BE2C (cell line): ENCODE measurements around the gene RIMBP2.

Experiments
- DNase-seq: peaks from one replicate; pipeline ENCODE4 v3.0.0-alpha.2; 2020
- H3K27me3 ChIP-seq: fragments of 250-450 bp; sonication (Bioruptor Pico); 2 replicates; pipeline ENCODE4 v1.5.1; 2020; ENCODE audit warnings: mild to moderate bottlenecking
- H3K36me3 ChIP-seq: fragments of 250-450 bp; sonication (Bioruptor Pico); 2 replicates; pipeline ENCODE4 v1.5.1; 2020; ENCODE audit warnings: mild to moderate bottlenecking
- H3K4me1 ChIP-seq: fragments of 250-450 bp; sonication (Bioruptor Pico); 2 replicates; pipeline ENCODE4 v1.5.1; 2020
- H3K4me3 ChIP-seq: 2 replicates; pipeline ENCODE4 v1.5.1; 2011; ENCODE audit warnings: low read depth, low read length
- H3K9me3 ChIP-seq: fragments of 250-450 bp; sonication (Bioruptor Pico); 2 replicates; pipeline ENCODE4 v1.5.1; 2020
- TF ChIP-seq, protein P1 (sequence below): IDR thresholded peaks from 2 replicates; pipeline ENCODE4 v1.5.1; 2012; ENCODE audit warnings: mild to moderate bottlenecking, low read depth, low read length

RIMBP2 gene

DNA sequence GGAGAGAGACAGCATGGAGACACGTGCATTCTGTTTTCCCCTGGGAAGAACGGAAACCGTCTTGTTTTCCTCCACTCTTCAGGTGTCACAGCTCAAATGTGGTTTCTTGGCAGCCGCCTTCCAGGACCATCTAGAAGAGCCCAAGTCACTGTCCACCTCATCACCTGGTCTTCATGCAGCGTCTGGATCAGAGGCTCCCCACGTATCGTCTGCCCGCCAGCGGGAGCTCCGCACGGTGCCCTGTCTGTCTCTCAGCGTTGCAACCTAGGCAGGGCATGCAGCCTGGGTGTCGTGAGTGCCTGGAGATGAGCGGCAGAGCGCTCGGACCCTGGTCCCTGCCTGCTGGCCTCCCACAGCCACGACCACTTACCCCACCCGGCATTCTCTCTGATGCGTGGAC lies 260.9 kb downstream of the RIMBP2 start:
- no peaks in the 10 kb centered on the region for H3K9me3 ChIP-seq
- no peaks in the 10 kb centered on the region for H3K27me3 ChIP-seq
- TF ChIP-seq, protein P1, sequence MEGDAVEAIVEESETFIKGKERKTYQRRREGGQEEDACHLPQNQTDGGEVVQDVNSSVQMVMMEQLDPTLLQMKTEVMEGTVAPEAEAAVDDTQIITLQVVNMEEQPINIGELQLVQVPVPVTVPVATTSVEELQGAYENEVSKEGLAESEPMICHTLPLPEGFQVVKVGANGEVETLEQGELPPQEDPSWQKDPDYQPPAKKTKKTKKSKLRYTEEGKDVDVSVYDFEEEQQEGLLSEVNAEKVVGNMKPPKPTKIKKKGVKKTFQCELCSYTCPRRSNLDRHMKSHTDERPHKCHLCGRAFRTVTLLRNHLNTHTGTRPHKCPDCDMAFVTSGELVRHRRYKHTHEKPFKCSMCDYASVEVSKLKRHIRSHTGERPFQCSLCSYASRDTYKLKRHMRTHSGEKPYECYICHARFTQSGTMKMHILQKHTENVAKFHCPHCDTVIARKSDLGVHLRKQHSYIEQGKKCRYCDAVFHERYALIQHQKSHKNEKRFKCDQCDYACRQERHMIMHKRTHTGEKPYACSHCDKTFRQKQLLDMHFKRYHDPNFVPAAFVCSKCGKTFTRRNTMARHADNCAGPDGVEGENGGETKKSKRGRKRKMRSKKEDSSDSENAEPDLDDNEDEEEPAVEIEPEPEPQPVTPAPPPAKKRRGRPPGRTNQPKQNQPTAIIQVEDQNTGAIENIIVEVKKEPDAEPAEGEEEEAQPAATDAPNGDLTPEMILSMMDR: no peak
- H3K4me3 ChIP-seq: no peak overlapping the region
- no peaks in the 10 kb centered on the region for H3K4me1 ChIP-seq
- peaks cover 59% of the 10 kb centered on the region for H3K36me3 ChIP-seq
- no peak for DNase-seq

DNA sequence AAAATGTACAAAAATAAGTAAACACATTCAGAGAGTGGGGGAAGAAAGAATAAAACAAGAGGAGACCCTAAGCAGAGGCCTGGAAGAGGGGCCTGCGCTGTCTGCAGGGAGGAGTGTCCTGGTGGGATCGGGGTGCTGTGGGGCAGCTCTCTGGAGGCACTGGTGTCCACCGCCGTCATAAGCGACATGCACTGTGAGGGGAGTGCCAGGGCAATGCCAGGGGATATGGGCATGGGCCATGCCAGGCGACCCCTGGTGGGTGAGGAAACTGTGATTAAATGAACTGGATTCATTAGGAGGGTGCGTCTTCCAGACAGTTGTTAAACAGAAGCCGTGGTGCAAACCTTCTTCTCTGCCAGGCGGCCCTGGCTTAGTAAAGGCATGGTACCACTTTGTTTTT lies 261.8 kb downstream of the RIMBP2 start:
- Histone ChIP-seq H3K4me3 (no peak overlapping the region), H3K27me3 (no peaks in the 10 kb centered on the region), H3K9me3 (no peaks in the 10 kb centered on the region), H3K4me1 (no peaks in the 10 kb centered on the region), H3K36me3 (peaks cover 67% of the 10 kb centered on the region)
- TF ChIP-seq, protein P1: no peak
- no peak for DNase-seq

DNA sequence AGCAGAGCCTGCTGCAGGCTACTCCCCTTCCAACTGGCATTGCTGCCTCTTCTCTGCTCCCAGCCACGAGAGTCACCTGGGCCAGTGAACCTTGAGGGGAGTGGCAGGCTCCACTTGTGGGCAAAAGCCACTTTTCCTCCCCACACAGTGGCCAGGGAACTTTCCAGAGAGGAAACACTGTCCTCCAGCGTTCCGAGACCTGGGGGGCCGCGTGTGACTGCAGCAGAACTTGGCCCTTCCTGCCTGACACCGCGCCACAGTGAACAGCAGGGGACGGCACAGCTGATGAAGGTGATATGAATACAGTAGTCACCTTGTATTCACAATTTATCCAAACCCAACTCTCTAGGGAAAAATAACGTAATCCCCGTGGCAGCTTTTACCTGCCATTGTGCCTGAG lies 263.6 kb downstream of the RIMBP2 start:
- H3K36me3 ChIP-seq: peaks cover 84% of the 10 kb centered on the region
- TF ChIP-seq, protein P1: no peak
- H3K27me3 ChIP-seq: no peaks in the 10 kb centered on the region

DNA sequence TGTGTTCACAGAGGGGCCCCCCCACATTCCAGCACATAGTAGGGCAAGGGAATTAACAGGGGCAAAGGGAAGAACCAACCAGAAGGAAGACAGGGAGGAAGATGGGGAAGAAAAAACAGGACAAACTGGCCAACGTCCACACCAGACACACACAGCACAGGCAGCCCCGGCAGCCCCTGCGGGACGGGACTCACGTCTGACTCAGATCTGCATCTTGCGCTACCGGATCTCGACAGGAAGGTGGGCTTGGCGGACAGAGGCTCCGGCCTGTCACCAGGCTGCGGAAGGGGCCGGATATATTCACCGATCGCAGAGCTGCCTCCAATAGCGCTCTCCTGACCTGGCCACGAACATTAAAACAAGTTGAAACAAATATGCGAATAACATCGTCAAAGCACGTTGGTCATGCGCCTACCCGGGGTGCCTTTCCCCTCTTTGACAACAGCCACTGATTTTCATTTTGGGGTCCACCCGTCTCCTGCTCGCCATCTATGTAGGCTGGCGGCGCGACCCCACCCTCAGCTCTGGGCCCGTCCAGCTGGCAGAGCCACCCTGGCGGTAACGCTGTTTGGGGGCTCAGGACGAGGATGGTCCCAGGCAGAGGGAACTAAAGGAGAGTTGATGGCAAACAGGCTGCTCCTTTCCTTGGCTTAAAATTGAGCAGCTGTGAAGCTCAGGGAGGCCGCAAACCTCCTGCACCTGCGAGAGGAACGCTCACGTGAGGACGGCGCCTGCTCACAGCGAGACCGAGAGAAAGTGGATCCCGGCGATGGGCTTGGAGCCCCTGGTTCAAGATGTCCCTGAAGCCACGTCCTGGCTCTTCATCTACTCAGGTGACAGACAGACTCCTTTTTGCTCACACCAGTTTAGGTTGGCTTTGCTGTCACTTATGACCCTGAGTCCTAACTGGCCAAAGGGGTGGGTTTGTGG lies 264.8 kb downstream of the RIMBP2 start:
- Histone ChIP-seq H3K4me1 (no peaks in the 10 kb centered on the region), H3K36me3 (peaks cover 91% of the 10 kb centered on the region), H3K9me3 (no peaks in the 10 kb centered on the region), H3K27me3 (no peaks in the 10 kb centered on the region), H3K4me3 (no peak overlapping the region)
- DNase-seq: no peak
- TF ChIP-seq, protein P1: no peak

More for the DNA sequence above, 263.6 kb downstream of the RIMBP2 start:
- no peaks in the 10 kb centered on the region for H3K4me1 ChIP-seq
- DNase-seq: no peak
- H3K4me3 ChIP-seq: no peak overlapping the region
- H3K9me3 ChIP-seq: no peaks in the 10 kb centered on the region

DNA sequence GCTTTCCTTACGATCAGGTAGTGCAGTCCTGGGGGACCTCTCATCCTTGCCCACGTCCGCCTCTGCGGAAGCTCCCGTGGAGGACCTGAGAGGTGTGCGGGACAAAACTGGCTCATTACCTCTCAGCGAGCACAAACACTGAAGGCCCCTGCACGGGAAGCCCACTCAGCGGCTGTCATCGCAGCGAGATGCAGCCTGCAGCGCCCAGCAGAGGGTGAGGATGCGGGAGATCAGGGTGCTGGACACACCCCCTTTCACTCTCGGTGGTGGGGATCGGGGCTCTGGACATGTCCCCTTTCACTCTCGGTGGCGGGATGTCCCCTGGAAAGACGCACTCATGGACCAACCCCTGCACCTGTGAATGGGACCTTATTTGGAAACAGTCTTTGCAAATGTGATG lies 266.8 kb downstream of the RIMBP2 start:
- TF ChIP-seq, protein P1: no peak
- no peak for DNase-seq
- H3K4me3 ChIP-seq: no peak overlapping the region
- no peaks in the 10 kb centered on the region for H3K4me1 ChIP-seq
- H3K9me3 ChIP-seq: no peaks in the 10 kb centered on the region
- no peaks in the 10 kb centered on the region for H3K27me3 ChIP-seq
- H3K36me3 ChIP-seq: peaks cover 99% of the 10 kb centered on the region
